Astrocyte of the cerebellum (primary cell): ENCODE results near the gene SMIM33.
A peak's percentile ranks its signal among the peaks of the same experiment; 100 is the strongest.

ENCODE experiments used
- DNase-seq: peaks from one replicate; pipeline ENCODE4 v3.0.0-alpha.2; 2011; ENCODE audit warnings: low read depth
- H3K4me3 ChIP-seq: 2 replicates; pipeline ENCODE4 v1.5.1; 2011; ENCODE audit warnings: mild to moderate bottlenecking, low read depth, low read length, moderate library complexity
- CTCF ChIP-seq: IDR thresholded peaks from 2 replicates; pipeline ENCODE4 v1.5.1; 2012; ENCODE audit warnings: low read length, low read depth, moderate library complexity, mild to moderate bottlenecking; ENCODE audit errors: missing control alignments
- in situ Hi-C: cut with HindIII; loops from 2 replicates; pipeline ENCODE4 v1.10.0; 2017; ENCODE audit warnings: low sequenced_read_pairs

The SMIM33 gene

GRCh38 chr5:139457241-139457640, 13.6 kb upstream of the SMIM33 start:
- no peak for DNase-seq
- H3K4me3 ChIP-seq: no peak overlapping the region
- in situ Hi-C loops: no loop called here
- no peak for TF ChIP-seq CTCF

- no peak for TF ChIP-seq CTCF
- in situ Hi-C loops: no loop called here
- no peak overlapping the region for H3K4me3 ChIP-seq
- no peak for DNase-seq
Observed at GRCh38 chr5:139457653-139458306, 13.0 kb upstream of the SMIM33 start.

- no peak for TF ChIP-seq CTCF
- H3K4me3 ChIP-seq: no peak overlapping the region
- in situ Hi-C loops: no loop called here
Observed at GRCh38 chr5:139458580-139459407, 12.0 kb upstream of the SMIM33 start.

GRCh38 chr5:139459451-139459934, 11.3 kb upstream of the SMIM33 start:
- TF ChIP-seq CTCF: no peak
- no peak overlapping the region for H3K4me3 ChIP-seq
- in situ Hi-C loops: no loop called here
- DNase-seq: no peak

More at GRCh38 chr5:139458580-139459407, 12.0 kb upstream of the SMIM33 start:
- peak; percentile 66 for DNase-seq

- H3K4me3 ChIP-seq: no peak overlapping the region
- no peak for DNase-seq
- in situ Hi-C loops: no loop called here
- no peak for TF ChIP-seq CTCF
Observed at GRCh38 chr5:139460455-139460854, 10.3 kb upstream of the SMIM33 start.

GRCh38 chr5:139461176-139461575, 9.6 kb upstream of the SMIM33 start:
- no peak for TF ChIP-seq CTCF
- in situ Hi-C loops: no loop called here
- DNase-seq: no peak
- no peak overlapping the region for H3K4me3 ChIP-seq
